HG03558 (cell line): ENCODE data around the gene ZNF641.
"Not testable (repeated sequence)": the region's sequence is repeated elsewhere in the genome, so short reads cannot be mapped to it uniquely, and the experiment has no call there.

Experiments
- ATAC-seq: cut with Tn5 transposase; IDR thresholded peaks from one replicate; pipeline ENCODE4 v1.9.1; 2021; ENCODE audit warnings: moderate number of reproducible peaks; ENCODE audit not compliant: unreplicated experiment; ENCODE audit errors: extremely low read depth

The ZNF641 gene

GRCh38 chr12:48336564-48336963 lies 14.2 kb downstream of the ZNF641 start:
- no peak for ATAC-seq

GRCh38 chr12:48336061-48336460 lies 14.7 kb downstream of the ZNF641 start:
- ATAC-seq, result no peak

GRCh38 chr12:48334808-48335207 lies 15.9 kb downstream of the ZNF641 start:
- ATAC-seq, result no peak

- not testable (repeated sequence) for ATAC-seq
Observed at GRCh38 chr12:48333680-48334079, 17.0 kb downstream of the ZNF641 start.

GRCh38 chr12:48331399-48331798 lies 19.3 kb downstream of the ZNF641 start:
- no peak for ATAC-seq

- ATAC-seq, result no peak
Observed at GRCh38 chr12:48329199-48329939, 21.4 kb downstream of the ZNF641 start.

- ATAC-seq, result no peak
Observed at GRCh38 chr12:48316491-48316890, 34.2 kb downstream of the ZNF641 start.

- no peak for ATAC-seq
Observed at GRCh38 chr12:48311313-48311712, 39.4 kb downstream of the ZNF641 start.

GRCh38 chr12:48307269-48307668 lies 43.5 kb downstream of the ZNF641 start:
- no peak for ATAC-seq

GRCh38 chr12:48305190-48305589 lies 45.5 kb downstream of the ZNF641 start:
- ATAC-seq, result no peak

- ATAC-seq, result no peak
Observed at GRCh38 chr12:48302161-48302911, 48.4 kb downstream of the ZNF641 start.

GRCh38 chr12:48300774-48301173 lies 49.9 kb downstream of the ZNF641 start:
- no peak for ATAC-seq

GRCh38 chr12:48296586-48297282 lies 54.0 kb downstream of the ZNF641 start:
- ATAC-seq, result no peak

GRCh38 chr12:48292040-48292439 lies 58.7 kb downstream of the ZNF641 start:
- ATAC-seq, result no peak

GRCh38 chr12:48291511-48291910 lies 59.2 kb downstream of the ZNF641 start:
- ATAC-seq, result no peak

- ATAC-seq, result no peak
Observed at GRCh38 chr12:48288387-48289268, 62.1 kb downstream of the ZNF641 start.
